K562 (cell line): ENCODE results near the gene FXYD4. TPM values are rescaled to one million over a fixed set of nuclear protein-coding genes. Genes with fewer than 3 reads are reported as not detected.
A peak's percentile ranks its signal among the peaks of the same experiment; 100 is the strongest.

Experiments
- BMI1 ChIP-seq: fragments of 150-350 bp; IDR thresholded peaks from 2 replicates; pipeline ENCODE4 v1.6.1; 2014; ENCODE audit warnings: low read length
- CXXC5 ChIP-seq: fragments of 250-450 bp; sonication (Bioruptor Pico); IDR thresholded peaks from 2 replicates; pipeline ENCODE4 v1.8.0; 2022; ENCODE audit warnings: inconsistent platforms, mild to moderate bottlenecking, moderate library complexity
- ETV6 ChIP-seq, 3 experiments: fragments of 150-350 bp in 1 of 3; sonication (generic) in 1 of 3; formaldehyde crosslinking in 1 of 3; IDR thresholded peaks; 2 replicates each; pipeline versions ENCODE4 v1.6.1 to v1.8.0; 2014 to 2022; ENCODE audit warnings: borderline replicate concordance in 2 of 3, low read depth in 2 of 3, antibody characterized with exemption in 1 of 3, low read length in 1 of 3, mild to moderate bottlenecking in 1 of 3, missing genetic modification reagents in 1 of 3
- FOXK1 ChIP-seq: sonication (generic); formaldehyde crosslinking; IDR thresholded peaks from 2 replicates; pipeline ENCODE4 v1.8.0; 2022; ENCODE audit warnings: missing genetic modification reagents, mild to moderate bottlenecking, borderline replicate concordance
- HNRNPUL1 ChIP-seq: fragments of 200-400 bp; formaldehyde crosslinking; IDR thresholded peaks from 2 replicates; pipeline ENCODE4 v1.6.1; 2017; ENCODE audit warnings: low read length
- MAFG ChIP-seq: fragments of 450-650 bp; conservative IDR thresholded peaks from 2 replicates; pipeline ENCODE4 v1.6.1; 2016; ENCODE audit warnings: missing genetic modification characterization, missing compliant biosample characterization
- MAFK ChIP-seq: IDR thresholded peaks from 2 replicates; pipeline ENCODE4 v1.6.1; 2011; ENCODE audit warnings: low read length, improper control_type of control experiment
- NFE2L1 ChIP-seq: fragments of 450-650 bp; IDR thresholded peaks from 2 replicates; pipeline ENCODE4 v1.6.1; 2016; ENCODE audit warnings: missing genetic modification characterization, low read depth, mild to moderate bottlenecking, missing compliant biosample characterization, moderate library complexity, borderline replicate concordance
- PCBP2 ChIP-seq: fragments of 200-400 bp; formaldehyde crosslinking; IDR thresholded peaks from 2 replicates; pipeline ENCODE4 v1.6.1; 2018; ENCODE audit warnings: low read length, low read depth, mild to moderate bottlenecking, moderate library complexity; ENCODE audit not compliant: poor library complexity, severe bottlenecking
- POLR3A ChIP-seq: IDR thresholded peaks from 2 replicates; pipeline ENCODE4 v1.6.1; 2011; ENCODE audit warnings: borderline replicate concordance, mild to moderate bottlenecking, moderate library complexity; ENCODE audit not compliant: insufficient read length, insufficient read depth; ENCODE audit errors: extremely low read depth
- SRSF7 ChIP-seq: fragments of 200-400 bp; formaldehyde crosslinking; optimal IDR thresholded peaks from 2 replicates; pipeline ENCODE3; 2017; ENCODE audit warnings: mild to moderate bottlenecking, low read depth, low read length
- TCF7 ChIP-seq: sonication (generic); IDR thresholded peaks from 2 replicates; pipeline ENCODE4 v1.6.1; 2016; ENCODE audit warnings: antibody characterized with exemption, borderline replicate concordance
- ZC3H8 ChIP-seq: fragments of 450-650 bp; IDR thresholded peaks from 2 replicates; pipeline ENCODE4 v1.6.1; 2017
- ZMIZ1 ChIP-seq, 2 experiments: fragments of 150-350 bp in 1 of 2; IDR thresholded peaks; 2 replicates each; pipeline ENCODE4 v1.6.1; 2012 to 2016; ENCODE audit warnings: low read depth in 2 of 2, low read length in 2 of 2, mild to moderate bottlenecking in 1 of 2, moderate library complexity in 1 of 2
- ZNF280B ChIP-seq: fragments of 250-450 bp; sonication (Bioruptor Pico); IDR thresholded peaks from 2 replicates; pipeline ENCODE4 v1.5.1; 2021; ENCODE audit warnings: mild to moderate bottlenecking
- ZNF766 ChIP-seq: fragments of 200-800 bp; sonication (Bioruptor generic); conservative IDR thresholded peaks from 2 replicates; pipeline ENCODE4 v1.6.1; 2016; ENCODE audit warnings: missing genetic modification characterization, missing compliant biosample characterization
- polyA plus RNA-seq, 8 experiments: library from polyadenylated mRNA; depleted of rRNA in 4 of 8; stranded (reverse) in 5 of 8; unstranded in 3 of 8; fragments of >200 nt; fragmentation: Nextera tagmentation in 2 of 8; fragmentation: Illumina TruSeq in 1 of 8; extraction: Ambion mirVana in 2 of 8; extraction: Trizol in 1 of 8; gene quantifications; 2 replicates each; pipeline versions ENCODE4 v1.2.1 to v1.2.3, GENCODE V29; 2011 to 2014; ENCODE audit warnings: inconsistent platforms in 1 of 8, missing spikeins in 1 of 8
- total RNA-seq, 7 experiments: library from RNA; depleted of rRNA in 6 of 7; stranded (reverse); fragments of >200 nt in 6 of 7; fragmentation: Illumina TruSeq in 2 of 7; extraction: Trizol in 2 of 7; gene quantifications; 2 replicates each; pipeline versions ENCODE4 v1.2.1 to v1.2.3, GENCODE V29; 2011 to 2021; ENCODE audit warnings: low replicate concordance in 1 of 7
- TF ChIP-seq, protein P1 (sequence below): sonication (generic); formaldehyde crosslinking; IDR thresholded peaks from 2 replicates; pipeline ENCODE4 v1.8.0; 2022; ENCODE audit warnings: mild to moderate bottlenecking, missing genetic modification reagents

FXYD4 gene
- total and polyA plus RNA-seq, 9 of the 15 experiments (the other 6 are each of a cell fraction or from before 2014, with no cell fraction given) = not detected

- TF ChIP-seq CXXC5 (CRISPR knock-in tag) (peak; percentile 91), ZNF280B (CRISPR knock-in tag) (no peak), BMI1 (no peak), FOXK1 (CRISPR knock-in tag) (peak; percentile 86; the same call in 1 of the 2 replicates), MAFG (peak; percentile 49; the same call in 1 of the 2 replicates), HNRNPUL1 (no peak), PCBP2 (no peak), ZC3H8 (no peak), SRSF7 (no peak), NFE2L1 (tag) (peak; percentile 35; the same call in 1 of the 2 replicates), ZMIZ1 (IDR thresholded peaks at IDR 0.05; ENCODE audit: low read depth in 2 of 2, low read length in 2 of 2) (peak in 1 of 2 experiments; percentile 99; a peak in 2 of 4 replicates), ETV6 (IDR thresholded peaks at IDR 0.05; ENCODE audit: borderline replicate concordance in 1 of 2, low read depth in 2 of 2, low read length in 1 of 2) (peak in 1 of 2 experiments; percentile 82; a peak in 2 of 4 replicates), ETV6 (CRISPR knock-in tag; IDR thresholded peaks at IDR 0.05; ENCODE audit: borderline replicate concordance) (no peak), ZNF766 (peak; percentile 91; the same call in 1 of the 2 replicates), POLR3A (no peak), MAFK (peak; percentile 19; the same call in 1 of the 2 replicates), TCF7 (peak; percentile 100)
- TF ChIP-seq, protein P1, sequence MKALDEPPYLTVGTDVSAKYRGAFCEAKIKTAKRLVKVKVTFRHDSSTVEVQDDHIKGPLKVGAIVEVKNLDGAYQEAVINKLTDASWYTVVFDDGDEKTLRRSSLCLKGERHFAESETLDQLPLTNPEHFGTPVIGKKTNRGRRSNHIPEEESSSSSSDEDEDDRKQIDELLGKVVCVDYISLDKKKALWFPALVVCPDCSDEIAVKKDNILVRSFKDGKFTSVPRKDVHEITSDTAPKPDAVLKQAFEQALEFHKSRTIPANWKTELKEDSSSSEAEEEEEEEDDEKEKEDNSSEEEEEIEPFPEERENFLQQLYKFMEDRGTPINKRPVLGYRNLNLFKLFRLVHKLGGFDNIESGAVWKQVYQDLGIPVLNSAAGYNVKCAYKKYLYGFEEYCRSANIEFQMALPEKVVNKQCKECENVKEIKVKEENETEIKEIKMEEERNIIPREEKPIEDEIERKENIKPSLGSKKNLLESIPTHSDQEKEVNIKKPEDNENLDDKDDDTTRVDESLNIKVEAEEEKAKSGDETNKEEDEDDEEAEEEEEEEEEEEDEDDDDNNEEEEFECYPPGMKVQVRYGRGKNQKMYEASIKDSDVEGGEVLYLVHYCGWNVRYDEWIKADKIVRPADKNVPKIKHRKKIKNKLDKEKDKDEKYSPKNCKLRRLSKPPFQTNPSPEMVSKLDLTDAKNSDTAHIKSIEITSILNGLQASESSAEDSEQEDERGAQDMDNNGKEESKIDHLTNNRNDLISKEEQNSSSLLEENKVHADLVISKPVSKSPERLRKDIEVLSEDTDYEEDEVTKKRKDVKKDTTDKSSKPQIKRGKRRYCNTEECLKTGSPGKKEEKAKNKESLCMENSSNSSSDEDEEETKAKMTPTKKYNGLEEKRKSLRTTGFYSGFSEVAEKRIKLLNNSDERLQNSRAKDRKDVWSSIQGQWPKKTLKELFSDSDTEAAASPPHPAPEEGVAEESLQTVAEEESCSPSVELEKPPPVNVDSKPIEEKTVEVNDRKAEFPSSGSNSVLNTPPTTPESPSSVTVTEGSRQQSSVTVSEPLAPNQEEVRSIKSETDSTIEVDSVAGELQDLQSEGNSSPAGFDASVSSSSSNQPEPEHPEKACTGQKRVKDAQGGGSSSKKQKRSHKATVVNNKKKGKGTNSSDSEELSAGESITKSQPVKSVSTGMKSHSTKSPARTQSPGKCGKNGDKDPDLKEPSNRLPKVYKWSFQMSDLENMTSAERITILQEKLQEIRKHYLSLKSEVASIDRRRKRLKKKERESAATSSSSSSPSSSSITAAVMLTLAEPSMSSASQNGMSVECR (CRISPR knock-in tag) = no peak
These were observed 46.7 kb downstream of the FXYD4 start (continued) for GRCh38 chr10:43417950-43418768.
